GM21717 (cell line): ENCODE data around the gene FAM72C.
"Not testable (repeated sequence)": the region's sequence is repeated elsewhere in the genome, so short reads cannot be mapped to it uniquely, and the experiment has no call there.

Experiments
- ATAC-seq: cut with Tn5 transposase; IDR thresholded peaks from one replicate; pipeline ENCODE4 v1.9.1; 2021; ENCODE audit warnings: mild to moderate bottlenecking, moderate library complexity; ENCODE audit not compliant: unreplicated experiment

The FAM72C gene

GRCh38 chr1:143971924-143972700, at the start of gene FAM72C:
TSS of gene FAM72C (minus strand) at chr1:143971986. CDS start at chr1:143971141, 845 bp downstream.
- ATAC-seq: peak; percentile 83

GRCh38 chr1:144020001-144020738, 48.4 kb upstream of the FAM72C start:
- not testable (repeated sequence) for ATAC-seq

GRCh38 chr1:144019101-144019500, 47.3 kb upstream of the FAM72C start:
- ATAC-seq: not testable (repeated sequence)

- ATAC-seq: not testable (repeated sequence)
Observed at GRCh38 chr1:144015180-144015966, 43.6 kb upstream of the FAM72C start.

- ATAC-seq: not testable (repeated sequence)
Observed at GRCh38 chr1:144014528-144014927, 42.7 kb upstream of the FAM72C start.

- not testable (repeated sequence) for ATAC-seq
Observed at GRCh38 chr1:144014121-144014520, 42.3 kb upstream of the FAM72C start.

GRCh38 chr1:144012168-144012733, 40.5 kb upstream of the FAM72C start:
- peak; percentile 98 for ATAC-seq

- peak; percentile 48 for ATAC-seq
Observed at GRCh38 chr1:144009410-144009809, 37.6 kb upstream of the FAM72C start.

- ATAC-seq: not testable (repeated sequence)
Observed at GRCh38 chr1:144004259-144004658, 32.5 kb upstream of the FAM72C start.

- not testable (repeated sequence) for ATAC-seq
Observed at GRCh38 chr1:144003306-144004029, 31.7 kb upstream of the FAM72C start.

- ATAC-seq: not testable (repeated sequence)
Observed at GRCh38 chr1:144002141-144002881, 30.5 kb upstream of the FAM72C start.

- ATAC-seq: not testable (repeated sequence)
Observed at GRCh38 chr1:144001077-144001476, 29.3 kb upstream of the FAM72C start.

GRCh38 chr1:143996020-143996419, 24.2 kb upstream of the FAM72C start:
- ATAC-seq: not testable (repeated sequence)

GRCh38 chr1:143993301-143993907, 21.6 kb upstream of the FAM72C start:
- not testable (repeated sequence) for ATAC-seq

GRCh38 chr1:143990699-143991098, 18.9 kb upstream of the FAM72C start:
- not testable (repeated sequence) for ATAC-seq

- ATAC-seq: not testable (repeated sequence)
Observed at GRCh38 chr1:143989719-143990118, 17.9 kb upstream of the FAM72C start.

- not testable (repeated sequence) for ATAC-seq
Observed at GRCh38 chr1:143989427-143989712, 17.6 kb upstream of the FAM72C start.

- ATAC-seq: not testable (repeated sequence)
Observed at GRCh38 chr1:143988602-143989426, 17.0 kb upstream of the FAM72C start.
